Astrocyte (in vitro differentiated cells and primary cell): ENCODE measurements around the gene GPR32. TPM values are rescaled to one million over a fixed set of nuclear protein-coding genes. Genes with fewer than 3 reads are reported as not detected.

ENCODE experiments used
- DNase-seq: peaks from one replicate; pipeline ENCODE4 v3.0.0-alpha.2; 2010; ENCODE audit warnings: low read depth
- FAIRE-seq: peaks from 2 replicates; lab custom pipeline; 2011; peaks lifted over from hg19 to GRCh38; lab: Jason Lieb, UNC
- H2AFZ ChIP-seq: 2 replicates; pipeline ENCODE4 v1.6.0; 2012; ENCODE audit warnings: low read depth, low read length, inconsistent platforms
- H3K27ac ChIP-seq: 2 replicates; pipeline ENCODE4 v1.5.1; 2011; ENCODE audit warnings: low read depth, low read length, inconsistent platforms
- H3K27me3 ChIP-seq: 2 replicates; pipeline ENCODE4 v1.6.0; 2011; ENCODE audit warnings: low read length, inconsistent platforms; ENCODE audit not compliant: insufficient read depth
- H3K36me3 ChIP-seq: 2 replicates; pipeline ENCODE4 v1.5.1; 2011; ENCODE audit warnings: low read length, inconsistent platforms; ENCODE audit not compliant: insufficient read depth
- H3K4me1 ChIP-seq: 2 replicates; pipeline ENCODE4 v1.5.1; 2011; ENCODE audit warnings: low read length, inconsistent platforms; ENCODE audit not compliant: insufficient read depth
- H3K4me2 ChIP-seq: 2 replicates; pipeline ENCODE4 v1.6.0; 2012; ENCODE audit warnings: low read length, inconsistent platforms
- H3K4me3 ChIP-seq: 2 replicates; pipeline ENCODE4 v1.5.1; 2011; ENCODE audit warnings: low read depth, mild to moderate bottlenecking, low read length, inconsistent platforms; ENCODE audit not compliant: insufficient read depth
- H3K79me2 ChIP-seq: 2 replicates; pipeline ENCODE4 v1.6.0; 2012; ENCODE audit warnings: mild to moderate bottlenecking, low read length, inconsistent platforms; ENCODE audit not compliant: insufficient read depth
- H3K9ac ChIP-seq: 2 replicates; pipeline ENCODE4 v1.6.0; 2012; ENCODE audit warnings: mild to moderate bottlenecking, low read length, inconsistent platforms
- H3K9me3 ChIP-seq: 2 replicates; pipeline ENCODE4 v1.5.1; 2012; ENCODE audit warnings: low read depth, mild to moderate bottlenecking, low read length, inconsistent platforms; ENCODE audit not compliant: insufficient read depth
- H4K20me1 ChIP-seq: 2 replicates; pipeline ENCODE4 v1.6.0; 2012; ENCODE audit warnings: low read length, inconsistent platforms; ENCODE audit not compliant: insufficient read depth
- H3K27ac Mint-ChIP-seq: one replicate; pipeline ENCODE4 v1.8.0; 2021; ENCODE audit warnings: mild to moderate bottlenecking, mixed read lengths; ENCODE audit not compliant: unreplicated experiment
- H3K27me3 Mint-ChIP-seq: one replicate; pipeline ENCODE4 v1.8.0; 2021; ENCODE audit warnings: low read depth, mixed read lengths; ENCODE audit not compliant: unreplicated experiment
- H3K36me3 Mint-ChIP-seq: one replicate; pipeline ENCODE4 v1.8.0; 2021; ENCODE audit warnings: low read depth, mixed read lengths; ENCODE audit not compliant: unreplicated experiment
- H3K4me1 Mint-ChIP-seq: one replicate; pipeline ENCODE4 v1.8.0; 2021; ENCODE audit warnings: low read depth, mixed read lengths; ENCODE audit not compliant: unreplicated experiment
- H3K4me3 Mint-ChIP-seq: one replicate; pipeline ENCODE4 v1.8.0; 2021; ENCODE audit warnings: mild to moderate bottlenecking, moderate library complexity, mixed read lengths; ENCODE audit not compliant: unreplicated experiment
- H3K9me3 Mint-ChIP-seq: one replicate; pipeline ENCODE4 v1.8.0; 2021; ENCODE audit warnings: mild to moderate bottlenecking, mixed read lengths; ENCODE audit not compliant: unreplicated experiment
- EZH2 ChIP-seq: IDR thresholded peaks from 2 replicates; pipeline ENCODE4 v1.6.1; 2012; ENCODE audit warnings: mild to moderate bottlenecking, low read length, inconsistent platforms; ENCODE audit not compliant: insufficient read depth
- total RNA-seq: library from RNA; stranded (reverse); gene quantifications from 2 replicates; pipeline ENCODE4 v1.2.1, GENCODE V29; 2021
- TF ChIP-seq, protein P1 (sequence below): IDR thresholded peaks from 2 replicates; pipeline ENCODE4 v1.5.1; 2011; ENCODE audit warnings: low read depth, mild to moderate bottlenecking, inconsistent platforms, low read length, moderate library complexity; ENCODE audit not compliant: insufficient read depth

The GPR32 gene
- total RNA-seq, 1 donor from 2014 or later: not detected

DNA sequence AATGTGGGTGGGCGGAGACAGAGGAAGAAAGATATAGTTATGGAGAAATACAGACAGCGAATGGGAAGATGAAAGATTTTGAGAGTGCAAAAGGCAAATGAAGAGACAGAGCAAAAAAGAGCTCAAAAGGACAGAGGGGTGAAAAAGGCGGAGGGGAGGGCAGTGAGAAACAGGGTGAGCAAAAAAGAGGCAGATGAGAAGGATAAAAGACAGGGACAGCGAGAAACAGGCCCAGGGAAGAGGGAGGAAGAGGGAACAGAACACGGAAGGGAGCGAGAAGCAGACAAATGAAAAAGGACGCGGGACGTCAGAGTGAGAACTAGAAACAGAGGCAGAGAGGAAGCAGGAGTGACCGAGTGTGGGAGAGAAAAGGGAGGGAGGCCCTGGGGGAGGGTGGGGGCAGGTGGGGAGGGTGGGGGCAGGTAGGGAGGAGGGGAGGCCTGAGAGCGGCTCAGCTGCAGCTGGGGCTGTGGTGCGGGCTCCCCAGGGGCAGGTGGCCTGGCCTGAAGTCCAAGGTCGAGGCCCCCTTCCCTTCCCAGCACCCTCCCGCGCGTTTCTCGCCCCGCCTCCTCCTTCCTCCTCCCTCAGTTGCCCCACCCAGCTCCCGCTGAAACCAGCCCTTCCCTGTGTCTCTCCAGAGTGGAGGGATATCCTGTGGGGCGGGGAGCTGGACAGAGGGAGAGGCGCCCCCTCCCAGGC lies 50.4 kb downstream of the GPR32 start:
- DNase-seq (no peak), FAIRE-seq (no peak)
- no peak for TF ChIP-seq EZH2
- TF ChIP-seq, protein P1, sequence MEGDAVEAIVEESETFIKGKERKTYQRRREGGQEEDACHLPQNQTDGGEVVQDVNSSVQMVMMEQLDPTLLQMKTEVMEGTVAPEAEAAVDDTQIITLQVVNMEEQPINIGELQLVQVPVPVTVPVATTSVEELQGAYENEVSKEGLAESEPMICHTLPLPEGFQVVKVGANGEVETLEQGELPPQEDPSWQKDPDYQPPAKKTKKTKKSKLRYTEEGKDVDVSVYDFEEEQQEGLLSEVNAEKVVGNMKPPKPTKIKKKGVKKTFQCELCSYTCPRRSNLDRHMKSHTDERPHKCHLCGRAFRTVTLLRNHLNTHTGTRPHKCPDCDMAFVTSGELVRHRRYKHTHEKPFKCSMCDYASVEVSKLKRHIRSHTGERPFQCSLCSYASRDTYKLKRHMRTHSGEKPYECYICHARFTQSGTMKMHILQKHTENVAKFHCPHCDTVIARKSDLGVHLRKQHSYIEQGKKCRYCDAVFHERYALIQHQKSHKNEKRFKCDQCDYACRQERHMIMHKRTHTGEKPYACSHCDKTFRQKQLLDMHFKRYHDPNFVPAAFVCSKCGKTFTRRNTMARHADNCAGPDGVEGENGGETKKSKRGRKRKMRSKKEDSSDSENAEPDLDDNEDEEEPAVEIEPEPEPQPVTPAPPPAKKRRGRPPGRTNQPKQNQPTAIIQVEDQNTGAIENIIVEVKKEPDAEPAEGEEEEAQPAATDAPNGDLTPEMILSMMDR: no peak
- Histone ChIP-seq H2AFZ (no peak overlapping the region), H3K79me2 (no peaks in the 10 kb centered on the region), H3K27me3 (peaks cover 5% of the 10 kb centered on the region), H3K9me3 (no peaks in the 10 kb centered on the region), H3K36me3 (no peaks in the 10 kb centered on the region), H4K20me1 (no peaks in the 10 kb centered on the region), H3K4me1 (no peaks in the 10 kb centered on the region), H3K9ac (no peak overlapping the region), H3K27ac (no peak overlapping the region), H3K4me2 (no peak overlapping the region), H3K4me3 (no peak overlapping the region)
- peaks cover 77% of the 10 kb centered on the region for H3K27me3 Mint-ChIP-seq
- no peaks in the 10 kb centered on the region for H3K4me1 Mint-ChIP-seq
- H3K27ac Mint-ChIP-seq: no peak overlapping the region
- peaks cover 2% of the 10 kb centered on the region for H3K36me3 Mint-ChIP-seq
- peaks cover 11% of the 10 kb centered on the region for H3K9me3 Mint-ChIP-seq
- H3K4me3 Mint-ChIP-seq: no peak overlapping the region

DNA sequence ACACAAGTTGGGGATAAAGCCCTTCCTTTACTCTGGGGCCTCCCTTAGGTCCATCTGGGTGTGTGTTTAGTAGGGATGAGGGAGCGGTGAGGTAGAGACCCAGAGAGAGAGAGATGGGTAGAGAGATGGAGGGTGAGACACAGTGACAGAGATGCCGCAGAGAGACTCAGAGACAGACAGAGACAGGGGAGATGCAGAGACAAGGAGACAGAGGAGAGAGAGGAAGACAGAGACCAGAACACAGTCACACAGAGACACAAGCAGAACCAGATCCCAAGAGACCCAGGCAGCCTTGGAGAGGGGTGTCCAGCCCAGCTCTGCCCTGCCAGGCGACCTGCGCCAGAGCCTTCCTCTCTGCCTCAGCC lies 51.0 kb downstream of the GPR32 start:
- Histone ChIP-seq H4K20me1 (no peaks in the 10 kb centered on the region), H3K9me3 (no peaks in the 10 kb centered on the region), H3K27me3 (peaks cover 5% of the 10 kb centered on the region), H2AFZ (no peak overlapping the region), H3K79me2 (no peaks in the 10 kb centered on the region), H3K4me3 (no peak overlapping the region), H3K4me1 (no peaks in the 10 kb centered on the region), H3K9ac (no peak overlapping the region), H3K27ac (no peak overlapping the region), H3K36me3 (no peaks in the 10 kb centered on the region), H3K4me2 (no peak overlapping the region)
- FAIRE-seq: no peak
- Mint-ChIP-seq H3K4me1 (no peaks in the 10 kb centered on the region), H3K27ac (no peak overlapping the region), H3K4me3 (no peak overlapping the region), H3K27me3 (peaks cover 77% of the 10 kb centered on the region), H3K9me3 (peaks cover 12% of the 10 kb centered on the region), H3K36me3 (peaks cover 2% of the 10 kb centered on the region)
- no peak for TF ChIP-seq EZH2
- TF ChIP-seq, protein P1: no peak
- no peak for DNase-seq

Other genes starting within 250 kb of the GPR32 start
- gene LRRC4B, start 202.0 kb upstream of the GPR32 start, total RNA-seq: not detected in 2 replicates
- gene SYT3, start 130.6 kb upstream of the GPR32 start, total RNA-seq: not detected in 2 replicates
- not detected in 2 replicates for gene C19orf81, start 121.0 kb upstream of the GPR32 start, total RNA-seq
- not detected in 2 replicates for gene SHANK1, start 50.7 kb upstream of the GPR32 start, total RNA-seq
- not detected in 2 replicates for gene CLEC11A, start 47.1 kb upstream of the GPR32 start, total RNA-seq
- gene ACP4, start 20.0 kb downstream of the GPR32 start, total RNA-seq: not detected in 2 replicates
- gene KLK1, start 53.3 kb downstream of the GPR32 start, total RNA-seq: not detected in 2 replicates
- gene KLK15, start 63.1 kb downstream of the GPR32 start, total RNA-seq: not detected in 2 replicates
- gene KLK3, start 84.5 kb downstream of the GPR32 start, total RNA-seq: not detected in 2 replicates
- not detected in 2 replicates for gene KLK2, start 103.0 kb downstream of the GPR32 start, total RNA-seq
- gene KLK4, start 140.9 kb downstream of the GPR32 start, total RNA-seq: not detected in 2 replicates
- not detected in 2 replicates for gene KLK5, start 182.6 kb downstream of the GPR32 start, total RNA-seq
- 2.7 and 3.5 TPM in 2 replicates for gene KLK6, start 199.1 kb downstream of the GPR32 start, total RNA-seq
- not detected in 2 replicates for gene KLK7, start 213.5 kb downstream of the GPR32 start, total RNA-seq
- gene KLK8, start 231.1 kb downstream of the GPR32 start, total RNA-seq: not detected in 2 replicates
- 0.19 and 0.30 TPM in 2 replicates for gene KLK10, start 249.2 kb downstream of the GPR32 start, total RNA-seq